HepG2 (cell line): Measurements from ENCODE around the gene SOS2. TPM values are rescaled to one million over a fixed set of nuclear protein-coding genes. Genes with fewer than 3 reads are reported as not detected.

Experiments
- CEBPB ChIP-seq: IDR thresholded peaks from 2 replicates; pipeline ENCODE4 v1.6.1; 2011; ENCODE audit warnings: low read depth, low read length, improper control_type of control experiment, borderline replicate concordance
- CHD2 ChIP-seq: IDR thresholded peaks from 2 replicates; pipeline ENCODE4 v1.6.1; 2011; ENCODE audit warnings: low read depth, low read length, improper control_type of control experiment
- DDIT3 ChIP-seq: sonication (generic); formaldehyde crosslinking; IDR thresholded peaks from 2 replicates; pipeline ENCODE4 v1.4.0; 2020; ENCODE audit warnings: mild to moderate bottlenecking, missing genetic modification reagents
- E2F2 ChIP-seq: sonication (generic); formaldehyde crosslinking; IDR thresholded peaks from 2 replicates; pipeline ENCODE4 v1.4.0; 2020; ENCODE audit warnings: missing genetic modification reagents, borderline replicate concordance
- FOXA1 ChIP-seq, 2 experiments: fragments of 450-650 bp in 1 of 2; sonication (generic) in 1 of 2; formaldehyde crosslinking in 1 of 2; IDR thresholded peaks; 2 replicates each; pipeline versions ENCODE4 v1.4.0 to v1.6.1; 2016 to 2020; ENCODE audit warnings: missing genetic modification reagents in 1 of 2
- IKZF5 ChIP-seq: IDR thresholded peaks from 2 replicates; pipeline ENCODE4 v1.6.1; 2018; ENCODE audit warnings: missing genetic modification reagents, mild to moderate bottlenecking, missing compliant biosample characterization
- IRF1 ChIP-seq: sonication (generic); formaldehyde crosslinking; IDR thresholded peaks from 2 replicates; pipeline ENCODE4 v1.4.0; 2020; ENCODE audit warnings: low read depth, mild to moderate bottlenecking, missing genetic modification reagents
- JUN ChIP-seq: sonication (generic); formaldehyde crosslinking; IDR thresholded peaks from 2 replicates; pipeline ENCODE4 v1.4.0; 2020; ENCODE audit warnings: mild to moderate bottlenecking, missing genetic modification reagents
- JUNB ChIP-seq: sonication (generic); formaldehyde crosslinking; IDR thresholded peaks from 2 replicates; pipeline ENCODE4 v1.8.0; 2022; ENCODE audit warnings: missing genetic modification reagents, mild to moderate bottlenecking, borderline replicate concordance
- KAT7 ChIP-seq: IDR thresholded peaks from 2 replicates; pipeline ENCODE4 v1.6.1; 2018; ENCODE audit warnings: borderline replicate concordance, missing compliant biosample characterization
- NR2F1 ChIP-seq, 2 experiments: fragments of 450-650 bp in 1 of 2; formaldehyde crosslinking in 1 of 2; IDR thresholded peaks; 2 replicates each; pipeline versions ENCODE4 v1.5.0 to v1.6.1; 2016 to 2020; ENCODE audit warnings: mild to moderate bottlenecking in 1 of 2, missing compliant biosample characterization in 1 of 2, missing genetic modification reagents in 1 of 2, moderate library complexity in 1 of 2
- PBX2 ChIP-seq: IDR thresholded peaks from 2 replicates; pipeline ENCODE4 v1.6.1; 2016; ENCODE audit warnings: control low read depth
- POLR2A ChIP-seq, 2 experiments: IDR thresholded peaks; 2 replicates each; pipeline ENCODE4 v1.6.1; 2011; ENCODE audit warnings: low read depth in 2 of 2, low read length in 2 of 2, mild to moderate bottlenecking in 1 of 2, moderate library complexity in 1 of 2; ENCODE audit not compliant: insufficient read depth in 1 of 2
- POLR2G ChIP-seq: fragments of 200-400 bp; formaldehyde crosslinking; IDR thresholded peaks from 2 replicates; pipeline ENCODE4 v1.6.1; 2018; ENCODE audit warnings: mild to moderate bottlenecking, low read depth, low read length, moderate library complexity
- SMAD1 ChIP-seq: sonication (generic); formaldehyde crosslinking; IDR thresholded peaks from 2 replicates; pipeline ENCODE4 v1.4.0; 2020; ENCODE audit warnings: missing genetic modification reagents, low read depth, mild to moderate bottlenecking, borderline replicate concordance
- SOX5 ChIP-seq: IDR thresholded peaks from 2 replicates; pipeline ENCODE4 v1.6.1; 2016; ENCODE audit warnings: borderline replicate concordance
- SYNCRIP ChIP-seq: fragments of 200-400 bp; formaldehyde crosslinking; IDR thresholded peaks from 2 replicates; pipeline ENCODE4 v1.6.1; 2018; ENCODE audit warnings: mild to moderate bottlenecking, low read depth, low read length; ENCODE audit not compliant: insufficient read depth
- TBX3 ChIP-seq: fragments of 450-650 bp; IDR thresholded peaks from 2 replicates; pipeline ENCODE4 v1.6.1; 2017; ENCODE audit warnings: antibody characterized with exemption, mild to moderate bottlenecking, inconsistent platforms, borderline replicate concordance
- TOE1 ChIP-seq: sonication (generic); formaldehyde crosslinking; IDR thresholded peaks from 2 replicates; pipeline ENCODE4 v1.4.0; 2020; ENCODE audit warnings: mild to moderate bottlenecking, missing genetic modification reagents
- ZBTB25 ChIP-seq: IDR thresholded peaks from 2 replicates; pipeline ENCODE4 v1.6.1; 2018; ENCODE audit warnings: missing genetic modification reagents
- ZFYVE20 ChIP-seq: sonication (generic); formaldehyde crosslinking; IDR thresholded peaks from 2 replicates; pipeline ENCODE4 v1.8.0; 2023; ENCODE audit warnings: low read depth, mild to moderate bottlenecking, moderate library complexity, missing genetic modification reagents, borderline replicate concordance
- ZNF382 ChIP-seq: sonication (generic); formaldehyde crosslinking; IDR thresholded peaks from 2 replicates; pipeline ENCODE4 v1.5.0; 2020; ENCODE audit warnings: missing genetic modification reagents, mild to moderate bottlenecking, borderline replicate concordance
- ZNF431 ChIP-seq: sonication (generic); formaldehyde crosslinking; IDR thresholded peaks from 2 replicates; pipeline ENCODE4 v1.9.0; 2022; ENCODE audit warnings: missing genetic modification reagents, low read depth, mild to moderate bottlenecking, borderline replicate concordance
- ZSCAN25 ChIP-seq: sonication (generic); formaldehyde crosslinking; IDR thresholded peaks from 2 replicates; pipeline ENCODE4 v1.8.0; 2022; ENCODE audit warnings: mild to moderate bottlenecking, missing genetic modification reagents
- polyA plus RNA-seq, 8 experiments: library from polyadenylated mRNA; depleted of rRNA in 3 of 8; stranded (reverse) in 7 of 8; unstranded in 1 of 8; fragments of >200 nt; fragmentation: Illumina TruSeq in 4 of 8; extraction: Trizol in 4 of 8; gene quantifications; 2 replicates each; pipeline versions ENCODE4 v1.2.1 to v1.2.3, GENCODE V29; 2011 to 2016; ENCODE audit warnings: low read depth in 4 of 8, missing spikeins in 1 of 8, mixed read lengths in 1 of 8; ENCODE audit not compliant: insufficient read depth in 1 of 8
- total RNA-seq, 5 experiments: library from RNA; depleted of rRNA; stranded (reverse); fragments of >200 nt; fragmentation: Illumina TruSeq; extraction: Trizol; gene quantifications; 2 replicates each; pipeline ENCODE4 v1.2.3, GENCODE V29; 2016; ENCODE audit warnings: low read depth in 1 of 5

Gene SOS2
- total and polyA plus RNA-seq, 2 of the 13 experiments (the other 11 are each of a cell fraction or from before 2014, with no cell fraction given) = 9.3 to 12.1 TPM

- TF ChIP-seq PBX2 (CRISPR knock-in tag) (no peak), IKZF5 (peak; percentile 78), CHD2 (no peak), SYNCRIP (no peak), ZBTB25 (CRISPR knock-in tag) (no peak; the same call in 1 of the 2 replicates), E2F2 (CRISPR knock-in tag) (no peak), CEBPB (no peak), ZNF431 (0 out of 2 replicates have a peak, but pooled peaks have one; percentile 61), JUN (CRISPR knock-in tag) (no peak), DDIT3 (CRISPR knock-in tag) (no peak), SOX5 (CRISPR knock-in tag) (no peak), TOE1 (CRISPR knock-in tag) (no peak), ZNF382 (CRISPR knock-in tag) (no peak), IRF1 (no peak), TBX3 (no peak), POLR2G (peak; percentile 92), KAT7 (CRISPR knock-in tag) (no peak), ZSCAN25 (CRISPR knock-in tag) (no peak), NR2F1 (CRISPR knock-in tag; IDR thresholded peaks at IDR 0.05) (0 out of 4 replicates have a peak, but pooled peaks of 1 of the 2 experiments have one; percentile 7), FOXA1 (IDR thresholded peaks at IDR 0.05) (no peak), FOXA1 (CRISPR knock-in tag; IDR thresholded peaks at IDR 0.05) (no peak), ZFYVE20 (no peak), JUNB (CRISPR knock-in tag) (no peak), POLR2A (IDR thresholded peaks at IDR 0.05; ENCODE audit: insufficient read depth in 1 of 2, low read depth in 2 of 2, low read length in 2 of 2) (peak; percentile 73 to 97), SMAD1 (CRISPR knock-in tag) (no peak)
These were observed at the start of gene SOS2 (continued) for GRCh38 chr14:50231475-50232275.
